Measurements from ENCODE around the gene PCK1. TPM values are rescaled to one million over a fixed set of nuclear protein-coding genes. Genes with fewer than 3 reads are reported as not detected.

PCK1 gene
- total RNA-seq, 1 donor from 2014 or later = under 0.01 TPM

DNA sequence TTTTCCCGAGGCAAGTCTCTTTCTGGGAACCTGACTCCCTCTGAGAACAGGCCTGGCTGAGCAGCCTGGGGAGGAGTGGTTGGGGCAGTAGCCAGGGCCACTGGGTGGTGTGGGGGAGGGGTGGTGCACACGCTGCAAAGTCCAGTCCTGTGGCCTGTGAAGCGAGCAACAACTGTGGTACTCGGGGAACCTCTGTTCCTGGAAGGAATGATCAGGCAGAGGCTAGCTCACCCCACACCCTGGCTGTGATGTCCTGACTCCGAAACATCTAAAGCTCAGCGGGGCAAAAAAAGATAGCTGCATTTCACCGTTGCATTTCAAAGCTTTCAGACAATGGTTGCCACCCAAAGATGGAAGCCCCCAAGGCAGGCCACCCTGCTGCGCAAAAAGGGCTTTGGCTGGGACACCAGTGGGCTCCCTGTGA is 25.5 kb downstream of the PCK1 start:
- H3K36me3 ChIP-seq (ENCODE audit: control insufficient read depth, insufficient read depth, low read length) = no peaks in the 10 kb centered on the region
- H3K27me3 ChIP-seq (ENCODE audit: control insufficient read depth, insufficient read depth, low read length) = peaks cover 55% of the 10 kb centered on the region
- TF ChIP-seq, protein P1, sequence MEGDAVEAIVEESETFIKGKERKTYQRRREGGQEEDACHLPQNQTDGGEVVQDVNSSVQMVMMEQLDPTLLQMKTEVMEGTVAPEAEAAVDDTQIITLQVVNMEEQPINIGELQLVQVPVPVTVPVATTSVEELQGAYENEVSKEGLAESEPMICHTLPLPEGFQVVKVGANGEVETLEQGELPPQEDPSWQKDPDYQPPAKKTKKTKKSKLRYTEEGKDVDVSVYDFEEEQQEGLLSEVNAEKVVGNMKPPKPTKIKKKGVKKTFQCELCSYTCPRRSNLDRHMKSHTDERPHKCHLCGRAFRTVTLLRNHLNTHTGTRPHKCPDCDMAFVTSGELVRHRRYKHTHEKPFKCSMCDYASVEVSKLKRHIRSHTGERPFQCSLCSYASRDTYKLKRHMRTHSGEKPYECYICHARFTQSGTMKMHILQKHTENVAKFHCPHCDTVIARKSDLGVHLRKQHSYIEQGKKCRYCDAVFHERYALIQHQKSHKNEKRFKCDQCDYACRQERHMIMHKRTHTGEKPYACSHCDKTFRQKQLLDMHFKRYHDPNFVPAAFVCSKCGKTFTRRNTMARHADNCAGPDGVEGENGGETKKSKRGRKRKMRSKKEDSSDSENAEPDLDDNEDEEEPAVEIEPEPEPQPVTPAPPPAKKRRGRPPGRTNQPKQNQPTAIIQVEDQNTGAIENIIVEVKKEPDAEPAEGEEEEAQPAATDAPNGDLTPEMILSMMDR (IDR thresholded peaks at IDR 0.05; ENCODE audit: insufficient read depth, low read length, poor library complexity, severe bottlenecking) = no peak
- no peak overlapping the region for H3K4me3 ChIP-seq (ENCODE audit: low read depth, low read length)
- no peak for DNase-seq (ENCODE audit: low read depth)

DNA sequence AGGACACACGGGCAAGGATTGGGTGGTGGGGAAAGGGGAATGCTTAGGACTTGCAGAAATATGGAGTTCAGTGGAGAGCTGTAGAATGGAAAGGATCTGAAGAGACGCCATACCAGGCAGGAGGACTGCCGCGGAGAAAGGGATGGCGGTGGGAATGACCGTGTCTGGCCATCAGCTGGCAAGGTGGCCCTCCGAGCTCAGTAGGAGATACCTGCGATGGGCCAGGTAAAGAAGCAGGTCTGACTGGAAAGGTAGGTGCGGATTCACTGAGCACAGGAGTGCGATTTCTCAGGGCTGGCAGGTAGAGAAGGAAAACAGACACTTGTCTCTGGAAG is 26.0 kb downstream of the PCK1 start:
- Histone ChIP-seq H3K36me3 (ENCODE audit: control insufficient read depth, insufficient read depth, low read length) (no peaks in the 10 kb centered on the region), H3K27me3 (ENCODE audit: control insufficient read depth, insufficient read depth, low read length) (peaks cover 52% of the 10 kb centered on the region), H3K4me3 (ENCODE audit: low read depth, low read length) (no peak overlapping the region)
- TF ChIP-seq, protein P1 (IDR thresholded peaks at IDR 0.05; ENCODE audit: insufficient read depth, low read length, poor library complexity, severe bottlenecking) = no peak
- no peak for DNase-seq (ENCODE audit: low read depth)

DNA sequence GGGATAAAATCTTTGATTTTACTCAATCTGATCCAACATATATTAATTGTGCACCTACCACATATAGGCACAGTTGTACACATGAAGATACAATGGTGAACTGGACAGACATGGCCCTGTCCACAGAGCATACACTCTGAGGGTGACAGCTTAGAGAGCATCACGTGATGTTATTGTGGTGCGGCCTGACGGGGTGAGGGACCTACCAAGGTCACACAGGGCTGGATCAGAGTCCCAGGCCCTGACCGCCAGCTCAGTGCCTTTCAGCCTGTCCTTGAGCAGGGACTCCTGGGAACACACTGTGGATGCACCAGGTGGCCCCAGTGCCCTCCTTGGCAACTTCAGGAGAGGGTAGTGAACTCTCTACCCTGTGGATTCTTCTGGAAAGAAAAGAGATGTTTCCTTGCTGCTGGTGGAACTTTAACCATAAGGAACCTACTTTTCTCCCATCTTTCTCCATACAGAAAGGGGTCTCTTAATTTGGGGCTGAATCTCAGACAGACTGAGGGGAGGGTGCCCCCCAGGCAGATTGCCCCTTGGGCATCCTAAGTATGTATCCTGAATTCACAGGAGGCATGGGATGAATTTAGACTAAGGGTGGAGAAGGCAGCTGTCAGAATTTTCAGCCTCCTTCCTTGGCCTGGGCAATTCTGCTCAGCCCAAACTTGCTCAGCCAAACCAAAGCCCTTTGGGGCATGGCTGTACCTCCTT is 26.5 kb downstream of the PCK1 start:
- TF ChIP-seq, protein P1 (IDR thresholded peaks at IDR 0.05; ENCODE audit: insufficient read depth, low read length, poor library complexity, severe bottlenecking) = no peak
- H3K27me3 ChIP-seq (ENCODE audit: control insufficient read depth, insufficient read depth, low read length) = peaks cover 55% of the 10 kb centered on the region
- no peaks in the 10 kb centered on the region for H3K36me3 ChIP-seq (ENCODE audit: control insufficient read depth, insufficient read depth, low read length)
- no peak overlapping the region for H3K4me3 ChIP-seq (ENCODE audit: low read depth, low read length)
- DNase-seq (ENCODE audit: low read depth) = no peak

DNA sequence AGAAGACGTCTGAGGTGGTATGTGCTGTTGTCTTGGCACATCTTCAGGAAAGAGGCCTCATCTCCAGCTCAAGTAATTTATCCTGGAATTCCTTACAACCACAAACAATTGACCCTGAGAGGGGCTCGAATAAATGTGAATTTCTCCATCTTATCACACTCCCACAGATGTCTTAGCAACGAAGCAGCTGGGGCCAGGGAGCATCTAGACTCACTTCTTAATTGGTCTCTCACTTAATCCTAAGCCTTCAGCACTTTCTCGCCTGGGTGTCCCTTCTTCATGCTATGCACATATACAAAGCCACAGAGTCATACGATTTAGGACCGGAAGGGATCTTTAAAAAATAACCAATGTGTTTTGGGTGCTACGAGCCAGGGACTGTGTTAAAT is 27.1 kb downstream of the PCK1 start:
- peaks cover 57% of the 10 kb centered on the region for H3K27me3 ChIP-seq (ENCODE audit: control insufficient read depth, insufficient read depth, low read length)
- TF ChIP-seq, protein P1 (IDR thresholded peaks at IDR 0.05; ENCODE audit: insufficient read depth, low read length, poor library complexity, severe bottlenecking) = no peak
- no peak for DNase-seq (ENCODE audit: low read depth)
- H3K36me3 ChIP-seq (ENCODE audit: control insufficient read depth, insufficient read depth, low read length) = no peaks in the 10 kb centered on the region
- H3K4me3 ChIP-seq (ENCODE audit: low read depth, low read length) = no peak overlapping the region

DNA sequence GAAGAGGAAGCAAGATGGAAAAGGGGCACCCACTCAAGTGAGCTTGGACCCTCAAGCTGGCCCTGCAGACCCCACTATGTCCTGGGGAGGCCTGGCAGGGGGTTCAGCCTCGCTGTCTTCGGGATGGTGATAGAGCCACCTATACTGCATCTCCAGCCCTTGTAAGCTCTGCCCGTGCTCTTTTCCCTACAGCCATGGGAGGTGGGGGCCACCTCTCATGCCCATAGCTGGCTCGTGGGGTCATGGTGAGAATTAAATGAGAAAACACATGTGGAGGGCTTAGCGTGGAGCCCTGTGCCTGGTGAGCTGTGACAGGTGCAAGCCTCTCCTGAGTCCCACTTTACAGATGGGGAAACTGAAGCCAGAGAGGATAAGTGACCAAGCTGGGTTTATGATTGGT is 27.7 kb downstream of the PCK1 start:
- TF ChIP-seq, protein P1 (IDR thresholded peaks at IDR 0.05; ENCODE audit: insufficient read depth, low read length, poor library complexity, severe bottlenecking) = no peak
- DNase-seq (ENCODE audit: low read depth) = no peak

DNA sequence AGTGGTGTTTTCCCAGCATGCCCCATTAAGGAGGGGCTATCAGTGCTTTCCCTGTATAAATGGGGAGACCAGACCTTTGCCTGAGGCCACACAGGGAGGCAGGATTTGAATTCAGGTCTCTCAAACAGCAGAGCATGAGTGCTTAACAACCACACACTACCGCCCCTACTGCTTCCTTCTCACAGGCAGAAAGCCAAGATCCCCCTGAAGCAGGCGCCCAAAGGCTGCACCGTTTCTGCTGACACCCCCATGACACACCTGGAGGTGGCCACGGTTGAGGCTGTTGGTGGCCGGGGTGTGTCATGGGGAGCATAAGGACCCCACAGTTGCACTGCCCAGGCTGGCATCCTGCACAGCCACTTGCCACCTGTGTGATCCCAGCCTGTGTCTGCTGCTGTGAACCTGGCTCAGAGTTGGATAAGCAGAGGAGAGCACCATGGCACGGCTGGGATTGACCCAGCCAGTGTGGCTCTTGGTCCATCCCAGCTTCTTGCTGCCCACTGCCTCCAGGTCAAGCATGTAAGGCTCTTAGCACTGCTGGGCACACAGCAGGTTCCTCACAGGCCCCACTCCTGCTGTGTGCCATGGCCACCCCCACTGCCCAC is 28.3 kb downstream of the PCK1 start:
- Histone ChIP-seq H3K36me3 (ENCODE audit: control insufficient read depth, insufficient read depth, low read length) (no peaks in the 10 kb centered on the region), H3K27me3 (ENCODE audit: control insufficient read depth, insufficient read depth, low read length) (peaks cover 55% of the 10 kb centered on the region), H3K4me3 (ENCODE audit: low read depth, low read length) (no peak overlapping the region)
- DNase-seq (ENCODE audit: low read depth) = no peak
- TF ChIP-seq, protein P1 (IDR thresholded peaks at IDR 0.05; ENCODE audit: insufficient read depth, low read length, poor library complexity, severe bottlenecking) = no peak

More for the DNA sequence above, 27.7 kb downstream of the PCK1 start:
- Histone ChIP-seq H3K4me3 (ENCODE audit: low read depth, low read length) (no peak overlapping the region), H3K27me3 (ENCODE audit: control insufficient read depth, insufficient read depth, low read length) (peaks cover 56% of the 10 kb centered on the region), H3K36me3 (ENCODE audit: control insufficient read depth, insufficient read depth, low read length) (no peaks in the 10 kb centered on the region)

All from kidney epithelial cell (primary cell).